GM12878 (cell line): Measurements from ENCODE around the gene RBMS3. TPM values are rescaled to one million over a fixed set of nuclear protein-coding genes. Genes with fewer than 3 reads are reported as not detected.
A peak's percentile ranks its signal among the peaks of the same experiment; 100 is the strongest.

ENCODE experiments used
- ATAC-seq: fragments of 200-7000 bp; cut with Tn5 transposase; 3 replicates; pipeline ENCODE4 v1.9.1; 2020; ENCODE audit warnings: mild to moderate bottlenecking, moderate library complexity
- BruUV-seq: library from RNA; stranded (reverse); fragments of 400-500 nt; replicated peaks from 2 replicates; lab custom pipeline; 2021; lab: Mats Ljungman, UMichigan
- CTCF ChIA-PET: fragments of 300-600 bp; sonication (Branson Sonifier 250); formaldehyde crosslinking; extraction: SDS; loops from one replicate; lab custom pipeline; 2021; ENCODE audit warnings: inconsistent platforms; lab: Yijun Ruan, JAX
- POLR2A ChIA-PET: fragments of 350-600 bp; formaldehyde crosslinking; extraction: SDS; loops from one replicate; lab custom pipeline; 2021; ENCODE audit warnings: inconsistent platforms; lab: Charles Lee
- RAD21 ChIA-PET: fragments of 300-600 bp; sonication (Branson Sonifier 250); formaldehyde crosslinking; loops from one replicate; lab custom pipeline; 2023; ENCODE audit warnings: antibody characterized with exemption; ENCODE audit not compliant: unreplicated experiment; lab: Charles Lee
- SMC1A ChIA-PET: fragments of 300-600 bp; sonication (Branson Sonifier 250); formaldehyde crosslinking; loops from one replicate; lab custom pipeline; 2023; ENCODE audit not compliant: unreplicated experiment, uncharacterized antibody; lab: Charles Lee
- DNase-seq: peaks from one replicate; pipeline ENCODE4 v3.0.0-alpha.2; 2011; ENCODE audit warnings: low read depth, low spot score
- FAIRE-seq: peaks from 3 replicates; lab custom pipeline; 2011; peaks lifted over from hg19 to GRCh38; lab: Jason Lieb, UNC
- H2AFZ ChIP-seq: 2 replicates; pipeline ENCODE4 v1.6.0; 2011; ENCODE audit warnings: low read depth, low read length, control low read depth; ENCODE audit not compliant: control insufficient read depth
- H3K27ac ChIP-seq: 2 replicates; pipeline ENCODE4 v1.5.1; 2011; ENCODE audit warnings: control low read depth; ENCODE audit not compliant: control insufficient read depth, insufficient read depth
- H3K27me3 ChIP-seq, 2 experiments: replicated peaks in 1 of 2; 2 replicates each; pipeline versions ENCODE4 v1.6.0 to v1.6.1; 2011; ENCODE audit warnings: low read length in 1 of 2; ENCODE audit not compliant: control insufficient read depth in 2 of 2, insufficient read depth in 2 of 2
- H3K36me3 ChIP-seq, 2 experiments: 2 replicates each; pipeline ENCODE4 v1.5.1; 2011; ENCODE audit warnings: low read length in 1 of 2; ENCODE audit not compliant: control insufficient read depth in 2 of 2, insufficient read depth in 2 of 2
- H3K4me1 ChIP-seq: 2 replicates; pipeline ENCODE4 v1.6.1; 2011; ENCODE audit warnings: mild to moderate bottlenecking, low read length, moderate library complexity, mixed read lengths; ENCODE audit not compliant: control insufficient read depth, insufficient read depth
- H3K4me2 ChIP-seq: 2 replicates; pipeline ENCODE4 v1.6.0; 2011; ENCODE audit warnings: control low read depth; ENCODE audit not compliant: control insufficient read depth, insufficient read depth
- H3K4me3 ChIP-seq: fragments of 200-600 bp; sonication (generic); 2 replicates; pipeline ENCODE4 v1.5.1; 2016
- H3K79me2 ChIP-seq: 2 replicates; pipeline ENCODE4 v1.6.0; 2011; ENCODE audit warnings: low read length; ENCODE audit not compliant: control insufficient read depth, insufficient read depth
- H3K9ac ChIP-seq: 2 replicates; pipeline ENCODE4 v1.8.0; 2011; ENCODE audit warnings: low read length, control low read depth, mixed read lengths; ENCODE audit not compliant: control insufficient read depth, insufficient read depth
- H3K9me3 ChIP-seq: replicated peaks from 3 replicates; pipeline ENCODE4 v1.5.1; 2011; ENCODE audit warnings: mild to moderate bottlenecking, low read length; ENCODE audit not compliant: control insufficient read depth, insufficient read depth
- H4K20me1 ChIP-seq: 2 replicates; pipeline ENCODE4 v1.6.0; 2011; ENCODE audit not compliant: control insufficient read depth, insufficient read depth
- ASH2L ChIP-seq: fragments of 300-600, 200-600 bp; sonication (generic); IDR thresholded peaks from 2 replicates; pipeline ENCODE4 v1.6.1; 2017; ENCODE audit warnings: low read depth, mild to moderate bottlenecking, borderline replicate concordance
- BCL11A ChIP-seq: IDR thresholded peaks from 2 replicates; pipeline ENCODE4 v1.6.1; 2011; ENCODE audit warnings: low read depth, low read length
- SPI1 ChIP-seq: IDR thresholded peaks from 2 replicates; pipeline ENCODE4 v1.6.1; 2011; ENCODE audit warnings: low read depth, mild to moderate bottlenecking, low read length, moderate library complexity, borderline replicate concordance; ENCODE audit not compliant: insufficient read depth
- WGBS: methylation state at CpG from one replicate; pipeline ENCODE4 v1.1.6; 2016; ENCODE audit warnings: low lambda C conversion rate; ENCODE audit not compliant: insufficient replicate concordance, insufficient coverage; ENCODE audit errors: missing lambda C conversion rate; 5-methylcytosine and 5-hydroxymethylcytosine counted together
- in situ Hi-C: fragments of 300-500 bp; cut with MboI; formaldehyde crosslinking; loops from 9 replicates; pipeline ENCODE4 v1.14.3; 2018; ENCODE audit warnings: mixed read lengths
- intact Hi-C: fragments of 100-400 bp; cut with micrococcal nuclease; formaldehyde crosslinking; loops from one replicate; pipeline ENCODE4 v1.14.2; 2022; ENCODE audit not compliant: unreplicated experiment
- polyA plus RNA-seq, 11 experiments: library from polyadenylated mRNA; depleted of rRNA in 4 of 11; unstranded in 6 of 11; stranded (reverse) in 5 of 11; fragments of >200 nt; fragmentation: Nextera tagmentation in 4 of 11; fragmentation: Illumina TruSeq in 1 of 11; extraction: Ambion mirVana in 4 of 11; extraction: Trizol in 1 of 11; gene quantifications; 1 replicate in 1 of 11; 2 replicates in 10 of 11; pipeline versions ENCODE4 v1.2.1 to v1.2.3, GENCODE V29; 2011 to 2016; ENCODE audit warnings: inconsistent platforms in 2 of 11, missing spikeins in 2 of 11, low read depth in 1 of 11
- total RNA-seq, 4 experiments: library from RNA; depleted of rRNA in 3 of 4; stranded (reverse); fragments of >200 nt in 3 of 4; fragmentation: Illumina TruSeq in 1 of 4; extraction: Trizol in 1 of 4; gene quantifications; 2 replicates each; pipeline versions ENCODE4 v1.2.1 to v1.2.3, GENCODE V29; 2013 to 2021
- TF ChIP-seq, protein P1 (sequence below): fragments of 450-650 bp; IDR thresholded peaks from 2 replicates; pipeline ENCODE4 v1.6.1; 2014; ENCODE audit warnings: mild to moderate bottlenecking
- TF ChIP-seq, protein P2 (sequence below): IDR thresholded peaks from 2 replicates; pipeline ENCODE4 v1.6.1; 2011; ENCODE audit warnings: mild to moderate bottlenecking, low read depth, low read length, moderate library complexity; ENCODE audit not compliant: insufficient replicate concordance
- TF ChIP-seq, protein P3 (sequence below): fragments of 450-650 bp; conservative IDR thresholded peaks from 2 replicates; pipeline ENCODE4 v1.6.1; 2017; ENCODE audit warnings: mild to moderate bottlenecking, moderate library complexity

The RBMS3 gene
- total and polyA plus RNA-seq, 10 of the 15 experiments (the other 5 are each of a cell fraction or from before 2014, with no cell fraction given), result 0.79 to 4.7 (median 3.1) TPM

DNA sequence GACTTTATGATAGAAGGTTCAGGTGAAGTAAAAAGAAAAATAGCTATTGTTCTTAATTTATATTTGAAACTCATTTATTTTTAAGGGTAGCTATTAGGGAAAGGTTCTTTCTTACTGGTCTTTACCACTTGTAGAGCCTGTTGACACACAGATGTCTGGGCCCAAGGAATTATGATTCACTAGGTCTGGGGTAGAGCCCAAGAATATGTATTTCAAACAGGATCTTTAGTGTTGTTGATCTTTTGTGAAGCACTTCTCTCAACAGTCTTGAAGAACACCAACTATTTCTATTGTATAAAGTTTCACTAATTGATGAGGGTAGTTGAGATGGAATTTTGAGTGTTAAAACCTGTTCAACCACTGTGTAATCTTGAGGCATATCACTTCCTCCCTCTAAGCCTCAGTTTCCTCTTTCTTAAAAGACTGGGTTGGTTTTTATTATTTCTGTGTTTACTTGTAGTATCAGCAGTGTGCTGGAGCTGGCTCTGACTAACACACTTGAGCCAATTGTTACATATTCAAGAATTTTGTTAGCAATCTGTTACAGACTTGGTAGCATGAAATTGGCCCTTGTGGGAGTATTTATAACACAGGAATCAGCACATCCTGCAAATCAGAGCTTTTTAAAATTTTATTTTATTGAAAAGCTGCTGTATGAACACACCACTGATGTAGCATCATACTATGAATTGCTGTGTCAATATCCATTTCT lies 155.9 kb downstream of the RBMS3 start:
- Histone ChIP-seq H3K36me3 (no peaks in the 10 kb centered on the region; a peak in 1 of 4 replicates), H3K27ac (no peak overlapping the region), H2AFZ (no peak overlapping the region), H4K20me1 (no peaks in the 10 kb centered on the region), H3K9ac (no peak overlapping the region), H3K27me3 (no peaks in the 10 kb centered on the region), H3K9me3 (no peaks in the 10 kb centered on the region; the same call in 2 of the 3 replicates), H3K4me3 (no peak overlapping the region), H3K79me2 (no peaks in the 10 kb centered on the region), H3K4me1 (no peaks in the 10 kb centered on the region), H3K4me2 (no peak overlapping the region)
- BruUV-seq, result no TSS peak
- TF ChIP-seq, protein P1, sequence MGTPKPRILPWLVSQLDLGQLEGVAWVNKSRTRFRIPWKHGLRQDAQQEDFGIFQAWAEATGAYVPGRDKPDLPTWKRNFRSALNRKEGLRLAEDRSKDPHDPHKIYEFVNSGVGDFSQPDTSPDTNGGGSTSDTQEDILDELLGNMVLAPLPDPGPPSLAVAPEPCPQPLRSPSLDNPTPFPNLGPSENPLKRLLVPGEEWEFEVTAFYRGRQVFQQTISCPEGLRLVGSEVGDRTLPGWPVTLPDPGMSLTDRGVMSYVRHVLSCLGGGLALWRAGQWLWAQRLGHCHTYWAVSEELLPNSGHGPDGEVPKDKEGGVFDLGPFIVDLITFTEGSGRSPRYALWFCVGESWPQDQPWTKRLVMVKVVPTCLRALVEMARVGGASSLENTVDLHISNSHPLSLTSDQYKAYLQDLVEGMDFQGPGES, result no peak
- TF ChIP-seq SPI1, result peak; percentile 39; the same call in 1 of the 2 replicates
- SMC1A ChIA-PET, result interaction anchor here (0.6 kb wide), 1 partner anchor 35 kb away, joined by 3 read pairs; no protein-coding TSS in a partner anchor
- intact Hi-C loops (no loop called here), in situ Hi-C loops (no loop called here)
- RAD21 ChIA-PET, result no interaction called here
- no peak for DNase-seq
- ATAC-seq, result no peak; the same call in 2 of the 3 replicates
- POLR2A ChIA-PET, result no interaction called here
- CTCF ChIA-PET, result interaction anchor here (1.0 to 1.5 kb wide), 2 partner anchors 10 to 143 kb away, joined by 3 to 7 read pairs; no protein-coding TSS in a partner anchor
- FAIRE-seq, result no peak

DNA sequence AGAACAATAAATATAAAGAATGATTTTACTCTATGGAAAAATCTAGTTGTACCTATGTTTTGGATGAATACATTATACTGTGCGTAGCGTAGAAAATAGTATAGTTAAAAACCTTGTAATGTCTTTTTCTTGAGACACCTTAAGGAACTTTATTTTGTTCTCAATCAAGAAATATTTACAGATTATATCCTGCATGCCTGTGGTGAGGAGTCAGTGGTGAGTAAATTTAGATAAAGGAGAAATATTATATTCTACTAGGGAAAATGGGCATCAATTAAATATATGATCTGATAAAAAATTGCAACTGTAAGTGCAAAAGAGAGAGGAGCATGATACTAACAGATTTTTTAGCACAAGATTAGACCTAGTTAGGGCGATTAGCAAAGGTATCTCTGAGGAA lies 157.7 kb downstream of the RBMS3 start:
- no peak for FAIRE-seq
- in situ Hi-C loops (no loop called here), intact Hi-C loops (no loop called here)
- no peak for DNase-seq
- H3K4me2 ChIP-seq, result no peak overlapping the region
- ChIA-PET POLR2A (no interaction called here), SMC1A (interaction anchor here (0.9 to 1.2 kb wide), 3 partner anchors 11 to 31 kb away, joined by 3 to 7 read pairs (median 3); no protein-coding TSS in a partner anchor), RAD21 (no interaction called here), CTCF (interaction anchor here (1.0 kb wide), 1 partner anchor 15 kb away, joined by 3 read pairs; no protein-coding TSS in a partner anchor)
- no peaks in the 10 kb centered on the region for H4K20me1 ChIP-seq
- H3K36me3 ChIP-seq, result no peaks in the 10 kb centered on the region; a peak in 1 of 4 replicates
- no peaks in the 10 kb centered on the region for H3K4me1 ChIP-seq
- H3K4me3 ChIP-seq, result no peak overlapping the region
- H3K27ac ChIP-seq, result no peak overlapping the region
- no peak overlapping the region for H3K9ac ChIP-seq
- H3K79me2 ChIP-seq, result no peaks in the 10 kb centered on the region
- no peaks in the 10 kb centered on the region; the same call in 2 of the 3 replicates for H3K9me3 ChIP-seq
- TF ChIP-seq, protein P2, sequence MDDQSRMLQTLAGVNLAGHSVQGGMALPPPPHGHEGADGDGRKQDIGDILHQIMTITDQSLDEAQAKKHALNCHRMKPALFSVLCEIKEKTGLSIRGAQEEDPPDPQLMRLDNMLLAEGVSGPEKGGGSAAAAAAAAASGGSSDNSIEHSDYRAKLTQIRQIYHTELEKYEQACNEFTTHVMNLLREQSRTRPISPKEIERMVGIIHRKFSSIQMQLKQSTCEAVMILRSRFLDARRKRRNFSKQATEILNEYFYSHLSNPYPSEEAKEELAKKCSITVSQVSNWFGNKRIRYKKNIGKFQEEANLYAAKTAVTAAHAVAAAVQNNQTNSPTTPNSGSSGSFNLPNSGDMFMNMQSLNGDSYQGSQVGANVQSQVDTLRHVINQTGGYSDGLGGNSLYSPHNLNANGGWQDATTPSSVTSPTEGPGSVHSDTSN, result no peak
- TF ChIP-seq, protein P3, sequence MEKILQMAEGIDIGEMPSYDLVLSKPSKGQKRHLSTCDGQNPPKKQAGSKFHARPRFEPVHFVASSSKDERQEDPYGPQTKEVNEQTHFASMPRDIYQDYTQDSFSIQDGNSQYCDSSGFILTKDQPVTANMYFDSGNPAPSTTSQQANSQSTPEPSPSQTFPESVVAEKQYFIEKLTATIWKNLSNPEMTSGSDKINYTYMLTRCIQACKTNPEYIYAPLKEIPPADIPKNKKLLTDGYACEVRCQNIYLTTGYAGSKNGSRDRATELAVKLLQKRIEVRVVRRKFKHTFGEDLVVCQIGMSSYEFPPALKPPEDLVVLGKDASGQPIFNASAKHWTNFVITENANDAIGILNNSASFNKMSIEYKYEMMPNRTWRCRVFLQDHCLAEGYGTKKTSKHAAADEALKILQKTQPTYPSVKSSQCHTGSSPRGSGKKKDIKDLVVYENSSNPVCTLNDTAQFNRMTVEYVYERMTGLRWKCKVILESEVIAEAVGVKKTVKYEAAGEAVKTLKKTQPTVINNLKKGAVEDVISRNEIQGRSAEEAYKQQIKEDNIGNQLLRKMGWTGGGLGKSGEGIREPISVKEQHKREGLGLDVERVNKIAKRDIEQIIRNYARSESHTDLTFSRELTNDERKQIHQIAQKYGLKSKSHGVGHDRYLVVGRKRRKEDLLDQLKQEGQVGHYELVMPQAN, result no peak
- TF ChIP-seq ASH2L (no peak), BCL11A (no peak)
- H3K27me3 ChIP-seq, result no peaks in the 10 kb centered on the region
- no TSS peak for BruUV-seq
- WGBS, result 67% methylated on average over 3 of the region's 3 CpGs
- ATAC-seq, result no peak
- H2AFZ ChIP-seq, result no peak overlapping the region
